Gastroesophageal sphincter (tissue), 3 donors: ENCODE data around the gene NDRG2.

Experiments used
- CTCF ChIP-seq, 4 experiments: fragments of 200-600 bp in 2 of 4; fragments of 450-650 bp in 2 of 4; sonication (generic) in 1 of 4; IDR thresholded peaks; one replicate each; pipeline ENCODE4 v1.5.1; 2017 to 2019; ENCODE audit warnings: antibody characterized with exemption in 4 of 4, mild to moderate bottlenecking in 2 of 4, moderate library complexity in 2 of 4
- POLR2A ChIP-seq, 2 donors: fragments of 450-650 bp; IDR thresholded peaks; one replicate each; pipeline ENCODE4 v1.6.1; 2017; ENCODE audit warnings: antibody characterized with exemption in 2 of 2, mild to moderate bottlenecking in 2 of 2, moderate library complexity in 1 of 2
- POLR2AphosphoS5 ChIP-seq: sonication (generic); formaldehyde crosslinking; IDR thresholded peaks from one replicate; pipeline ENCODE4 v1.6.1; 2017; ENCODE audit warnings: antibody characterized with exemption

- TF ChIP-seq CTCF (IDR thresholded peaks at IDR 0.05), result no peak
- no peak for TF ChIP-seq POLR2A (IDR thresholded peaks at IDR 0.05)
- no peak for TF ChIP-seq POLR2AphosphoS5
Observed at GRCh38 chr14:21073921-21074320, 49.1 kb upstream of the NDRG2 start.
